Skeletal muscle satellite cell (primary cell): ENCODE measurements around the gene COL5A3. TPM values are rescaled to one million over a fixed set of nuclear protein-coding genes. Genes with fewer than 3 reads are reported as not detected.

Source experiments
- H3K27me3 ChIP-seq: 2 replicates; pipeline ENCODE4 v1.7.0; 2013; ENCODE audit warnings: low read length; ENCODE audit not compliant: control insufficient read depth, insufficient read depth
- H3K36me3 ChIP-seq: 2 replicates; pipeline ENCODE4 v1.7.0; 2013; ENCODE audit warnings: mild to moderate bottlenecking, control low read depth, low read length; ENCODE audit not compliant: insufficient read depth
- H3K4me1 ChIP-seq: 2 replicates; pipeline ENCODE4 v1.7.0; 2013; ENCODE audit warnings: low read length; ENCODE audit not compliant: control insufficient read depth, insufficient read depth
- H3K4me2 ChIP-seq: 2 replicates; pipeline ENCODE4 v1.7.0; 2013; ENCODE audit warnings: mild to moderate bottlenecking, low read length
- H3K4me3 ChIP-seq: 2 replicates; pipeline ENCODE4 v1.7.0; 2013; ENCODE audit warnings: low read length
- H3K9ac ChIP-seq: 2 replicates; pipeline ENCODE4 v1.7.0; 2013; ENCODE audit warnings: mild to moderate bottlenecking, low read depth, low read length, moderate library complexity
- H3K9me3 ChIP-seq: replicated peaks from 2 replicates; pipeline ENCODE4 v1.7.0; 2013; ENCODE audit warnings: mild to moderate bottlenecking, control low read depth, low read length
- small RNA-seq: library from RNA; depleted of rRNA; stranded (forward); fragments of <200 nt; gene quantifications from one replicate; pipeline ENCODE3, GENCODE V24; 2012

COL5A3 gene

GRCh38 chr19:9912551-9913236 is 97.6 kb downstream of the COL5A3 start:
- Histone ChIP-seq H3K9me3 (no peaks in the 10 kb centered on the region), H3K4me3 (no peak overlapping the region), H3K36me3 (no peaks in the 10 kb centered on the region), H3K9ac (no peak overlapping the region), H3K4me1 (peaks cover 10% of the 10 kb centered on the region), H3K27me3 (peaks cover 38% of the 10 kb centered on the region), H3K4me2 (no peak overlapping the region)

GRCh38 chr19:9911524-9912185 is 98.6 kb downstream of the COL5A3 start:
- Histone ChIP-seq H3K9ac (no peak overlapping the region), H3K9me3 (no peaks in the 10 kb centered on the region), H3K27me3 (peaks cover 44% of the 10 kb centered on the region), H3K4me2 (no peak overlapping the region), H3K36me3 (no peaks in the 10 kb centered on the region), H3K4me1 (peaks cover 10% of the 10 kb centered on the region), H3K4me3 (no peak overlapping the region)

- H3K4me2 ChIP-seq, result no peak overlapping the region
- peaks cover 12% of the 10 kb centered on the region for H3K4me1 ChIP-seq
- H3K27me3 ChIP-seq, result peaks cover 54% of the 10 kb centered on the region
- no peaks in the 10 kb centered on the region for H3K36me3 ChIP-seq
- H3K9me3 ChIP-seq, result no peaks in the 10 kb centered on the region
- no peak overlapping the region for H3K4me3 ChIP-seq
- H3K9ac ChIP-seq, result no peak overlapping the region
Observed at GRCh38 chr19:9910625-9911024, 99.7 kb downstream of the COL5A3 start.

Small RNA genes lying within 50 kb of the gene (small RNA-seq; reads per million reads assigned to genes)
- not detected for gene MIR5589
